ENCODE data around the gene LDLRAD4.

Gene LDLRAD4

DNA sequence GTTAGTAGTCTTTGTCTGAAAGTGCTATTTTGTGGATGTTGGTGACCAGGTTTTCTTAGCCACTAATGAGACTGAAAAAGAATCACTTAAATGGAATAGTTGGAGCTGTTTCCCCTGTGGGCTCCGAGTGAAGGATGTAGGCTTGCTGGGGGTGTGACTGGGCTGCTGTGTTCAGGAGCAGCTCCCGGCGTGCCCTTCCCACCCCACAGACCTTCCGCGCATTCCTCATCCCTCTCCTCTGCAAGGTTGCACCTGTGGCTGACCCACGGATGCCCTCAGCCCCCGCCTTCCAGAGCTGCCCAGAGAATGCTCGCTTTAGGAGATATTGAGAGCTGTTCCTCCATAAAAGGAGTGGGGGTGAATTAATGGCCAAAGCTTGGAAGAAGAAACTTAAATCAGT is 174.3 kb downstream of the LDLRAD4 start:
- no peak overlapping the region for H3K4me3 ChIP-seq (ENCODE audit: low read depth in 1 of 5, low read length in 5 of 5)
- H3K4me1 ChIP-seq (ENCODE audit: control insufficient read depth in 5 of 5, insufficient read depth in 5 of 5, low read length in 5 of 5): peaks cover 3 to 23% (median 21%) of the 10 kb centered on the region in 5 donors
- H3K27ac ChIP-seq (ENCODE audit: low read depth, low read length): no peak overlapping the region
- no peaks in the 10 kb centered on the region for H3K27me3 ChIP-seq (ENCODE audit: control insufficient read depth in 5 of 5, insufficient read depth in 4 of 5, low read length in 5 of 5)
- peaks cover 0 to 10% (median 2%) of the 10 kb centered on the region in 5 donors for H3K36me3 ChIP-seq (ENCODE audit: control insufficient read depth in 5 of 5, insufficient read depth in 5 of 5, low read length in 5 of 5)
- no peak overlapping the region for H3K9ac ChIP-seq (ENCODE audit: low read length in 5 of 5)
- H3K9me3 ChIP-seq (ENCODE audit: control insufficient read depth in 5 of 5, low read length in 5 of 5): no peaks in the 10 kb centered on the region

GRCh38 chr18:13393338-13393737 is 174.8 kb downstream of the LDLRAD4 start:
- H3K27me3 ChIP-seq (ENCODE audit: control insufficient read depth in 5 of 5, insufficient read depth in 4 of 5, low read length in 5 of 5): no peaks in the 10 kb centered on the region
- H3K4me1 ChIP-seq (ENCODE audit: control insufficient read depth in 5 of 5, insufficient read depth in 5 of 5, low read length in 5 of 5): peaks cover 3 to 19% (median 16%) of the 10 kb centered on the region in 5 donors
- H3K36me3 ChIP-seq (ENCODE audit: control insufficient read depth in 5 of 5, insufficient read depth in 5 of 5, low read length in 5 of 5): peaks cover 0 to 10% (median 2%) of the 10 kb centered on the region in 5 donors
- no peak overlapping the region for H3K4me3 ChIP-seq (ENCODE audit: low read depth in 1 of 5, low read length in 5 of 5)
- no peak overlapping the region for H3K9ac ChIP-seq (ENCODE audit: low read length in 5 of 5)
- no peak overlapping the region for H3K27ac ChIP-seq (ENCODE audit: low read depth, low read length)
- no peaks in the 10 kb centered on the region for H3K9me3 ChIP-seq (ENCODE audit: control insufficient read depth in 5 of 5, low read length in 5 of 5)

GRCh38 chr18:13394801-13395200 is 176.2 kb downstream of the LDLRAD4 start:
- Histone ChIP-seq H3K27ac (ENCODE audit: low read depth, low read length) (no peak overlapping the region), H3K36me3 (ENCODE audit: control insufficient read depth in 5 of 5, insufficient read depth in 5 of 5, low read length in 5 of 5) (peaks cover 0 to 8% (median 2%) of the 10 kb centered on the region in 5 donors), H3K4me1 (ENCODE audit: control insufficient read depth in 5 of 5, insufficient read depth in 5 of 5, low read length in 5 of 5) (peaks cover 0 to 6% (median 4%) of the 10 kb centered on the region in 5 donors), H3K27me3 (ENCODE audit: control insufficient read depth in 5 of 5, insufficient read depth in 4 of 5, low read length in 5 of 5) (no peaks in the 10 kb centered on the region), H3K4me3 (ENCODE audit: low read depth in 1 of 5, low read length in 5 of 5) (no peak overlapping the region), H3K9me3 (ENCODE audit: control insufficient read depth in 5 of 5, low read length in 5 of 5) (no peaks in the 10 kb centered on the region), H3K9ac (ENCODE audit: low read length in 5 of 5) (no peak overlapping the region)

GRCh38 chr18:13395577-13395976 is 177.0 kb downstream of the LDLRAD4 start:
- Histone ChIP-seq H3K36me3 (ENCODE audit: control insufficient read depth in 5 of 5, insufficient read depth in 5 of 5, low read length in 5 of 5) (peaks cover 0 to 5% (median 0%) of the 10 kb centered on the region in 5 donors), H3K4me1 (ENCODE audit: control insufficient read depth in 5 of 5, insufficient read depth in 5 of 5, low read length in 5 of 5) (peaks cover 0 to 6% (median 4%) of the 10 kb centered on the region in 5 donors), H3K9me3 (ENCODE audit: control insufficient read depth in 5 of 5, low read length in 5 of 5) (no peaks in the 10 kb centered on the region), H3K9ac (ENCODE audit: low read length in 5 of 5) (no peak overlapping the region), H3K27me3 (ENCODE audit: control insufficient read depth in 5 of 5, insufficient read depth in 4 of 5, low read length in 5 of 5) (no peaks in the 10 kb centered on the region), H3K27ac (ENCODE audit: low read depth, low read length) (no peak overlapping the region), H3K4me3 (ENCODE audit: low read depth in 1 of 5, low read length in 5 of 5) (no peak overlapping the region)

GRCh38 chr18:13397504-13398163 is 179.1 kb downstream of the LDLRAD4 start:
- Histone ChIP-seq H3K9me3 (ENCODE audit: control insufficient read depth in 5 of 5, low read length in 5 of 5) (no peaks in the 10 kb centered on the region), H3K27me3 (ENCODE audit: control insufficient read depth in 5 of 5, insufficient read depth in 4 of 5, low read length in 5 of 5) (no peaks in the 10 kb centered on the region), H3K9ac (ENCODE audit: low read length in 5 of 5) (no peak overlapping the region), H3K27ac (ENCODE audit: low read depth, low read length) (no peak overlapping the region), H3K36me3 (ENCODE audit: control insufficient read depth in 5 of 5, insufficient read depth in 5 of 5, low read length in 5 of 5) (peaks cover 0 to 5% (median 0%) of the 10 kb centered on the region in 5 donors), H3K4me3 (ENCODE audit: low read depth in 1 of 5, low read length in 5 of 5) (no peak overlapping the region), H3K4me1 (ENCODE audit: control insufficient read depth in 5 of 5, insufficient read depth in 5 of 5, low read length in 5 of 5) (peaks cover 0 to 6% (median 4%) of the 10 kb centered on the region in 5 donors)

DNA sequence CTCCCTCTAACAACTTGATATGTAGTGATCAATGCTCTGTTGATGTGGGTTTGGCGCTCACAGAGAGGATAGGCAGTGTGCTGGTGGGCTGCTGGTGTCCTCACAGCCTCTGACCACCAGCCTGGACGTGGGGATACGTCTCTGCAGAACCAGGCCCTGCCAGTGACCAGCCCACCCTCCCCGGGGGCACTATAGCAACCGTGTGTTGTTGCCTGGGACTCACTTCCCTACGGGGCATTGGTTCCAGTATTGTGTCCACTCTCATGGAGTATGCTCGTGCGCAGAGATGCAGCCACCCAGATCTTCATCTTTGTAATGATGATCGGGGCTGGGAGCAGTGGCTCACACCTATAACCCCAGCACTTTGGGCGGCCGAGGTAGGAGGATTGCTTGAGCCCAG is 180.1 kb downstream of the LDLRAD4 start:
- Histone ChIP-seq H3K9me3 (ENCODE audit: control insufficient read depth in 5 of 5, low read length in 5 of 5) (no peaks in the 10 kb centered on the region), H3K36me3 (ENCODE audit: control insufficient read depth in 5 of 5, insufficient read depth in 5 of 5, low read length in 5 of 5) (peaks cover 0 to 5% (median 0%) of the 10 kb centered on the region in 5 donors), H3K4me1 (ENCODE audit: control insufficient read depth in 5 of 5, insufficient read depth in 5 of 5, low read length in 5 of 5) (peaks cover 0 to 6% (median 4%) of the 10 kb centered on the region in 5 donors), H3K9ac (ENCODE audit: low read length in 5 of 5) (no peak overlapping the region), H3K27me3 (ENCODE audit: control insufficient read depth in 5 of 5, insufficient read depth in 4 of 5, low read length in 5 of 5) (no peaks in the 10 kb centered on the region), H3K27ac (ENCODE audit: low read depth, low read length) (no peak overlapping the region), H3K4me3 (ENCODE audit: low read depth in 1 of 5, low read length in 5 of 5) (no peak overlapping the region)

GRCh38 chr18:13399511-13399910 is 181.0 kb downstream of the LDLRAD4 start:
- Histone ChIP-seq H3K36me3 (ENCODE audit: control insufficient read depth in 5 of 5, insufficient read depth in 5 of 5, low read length in 5 of 5) (peaks cover 0 to 8% (median 2%) of the 10 kb centered on the region in 5 donors), H3K9me3 (ENCODE audit: control insufficient read depth in 5 of 5, low read length in 5 of 5) (no peaks in the 10 kb centered on the region), H3K27ac (ENCODE audit: low read depth, low read length) (no peak overlapping the region), H3K4me1 (ENCODE audit: control insufficient read depth in 5 of 5, insufficient read depth in 5 of 5, low read length in 5 of 5) (peaks cover 0 to 6% (median 4%) of the 10 kb centered on the region in 5 donors), H3K9ac (ENCODE audit: low read length in 5 of 5) (no peak overlapping the region), H3K27me3 (ENCODE audit: control insufficient read depth in 5 of 5, insufficient read depth in 4 of 5, low read length in 5 of 5) (no peaks in the 10 kb centered on the region), H3K4me3 (ENCODE audit: low read depth in 1 of 5, low read length in 5 of 5) (no peak overlapping the region)

GRCh38 chr18:13400636-13401315 is 182.2 kb downstream of the LDLRAD4 start:
- Histone ChIP-seq H3K27ac (ENCODE audit: low read depth, low read length) (no peak overlapping the region), H3K9ac (ENCODE audit: low read length in 5 of 5) (no peak overlapping the region), H3K4me1 (ENCODE audit: control insufficient read depth in 5 of 5, insufficient read depth in 5 of 5, low read length in 5 of 5) (peaks cover 0 to under 1% (median 0%) of the 10 kb centered on the region in 5 donors), H3K4me3 (ENCODE audit: low read depth in 1 of 5, low read length in 5 of 5) (no peak overlapping the region), H3K27me3 (ENCODE audit: control insufficient read depth in 5 of 5, insufficient read depth in 4 of 5, low read length in 5 of 5) (no peaks in the 10 kb centered on the region), H3K9me3 (ENCODE audit: control insufficient read depth in 5 of 5, low read length in 5 of 5) (no peaks in the 10 kb centered on the region), H3K36me3 (ENCODE audit: control insufficient read depth in 5 of 5, insufficient read depth in 5 of 5, low read length in 5 of 5) (peaks cover 0 to 8% (median 2%) of the 10 kb centered on the region in 5 donors)

DNA sequence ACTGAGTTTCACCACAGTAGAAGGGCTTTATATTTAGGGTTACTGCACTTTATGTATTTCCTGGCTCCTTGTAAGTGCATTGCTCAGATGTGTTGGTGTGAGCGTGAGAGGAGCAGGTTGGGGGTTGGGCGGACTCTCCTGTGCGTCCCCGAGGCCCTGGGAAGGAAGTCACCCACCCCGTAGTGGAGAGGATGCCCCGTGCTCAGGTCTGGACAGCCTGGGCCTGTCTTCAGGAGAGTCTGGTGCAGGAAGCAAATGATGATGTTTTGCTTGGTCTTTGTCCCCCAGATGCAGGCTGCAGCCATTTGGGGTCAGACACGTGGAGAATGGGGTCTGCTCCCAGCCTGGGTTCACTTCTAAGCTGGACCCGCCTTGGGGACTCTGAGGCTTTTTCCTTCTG is 182.8 kb downstream of the LDLRAD4 start:
- peaks cover 0 to 8% (median 2%) of the 10 kb centered on the region in 5 donors for H3K36me3 ChIP-seq (ENCODE audit: control insufficient read depth in 5 of 5, insufficient read depth in 5 of 5, low read length in 5 of 5)
- no peak overlapping the region for H3K9ac ChIP-seq (ENCODE audit: low read length in 5 of 5)
- H3K27me3 ChIP-seq (ENCODE audit: control insufficient read depth in 5 of 5, insufficient read depth in 4 of 5, low read length in 5 of 5): no peaks in the 10 kb centered on the region
- no peak overlapping the region for H3K27ac ChIP-seq (ENCODE audit: low read depth, low read length)
- H3K9me3 ChIP-seq (ENCODE audit: control insufficient read depth in 5 of 5, low read length in 5 of 5): no peaks in the 10 kb centered on the region
- no peak overlapping the region for H3K4me3 ChIP-seq (ENCODE audit: low read depth in 1 of 5, low read length in 5 of 5)
- H3K4me1 ChIP-seq (ENCODE audit: control insufficient read depth in 5 of 5, insufficient read depth in 5 of 5, low read length in 5 of 5): peaks cover 0 to 7% (median 0%) of the 10 kb centered on the region in 5 donors

GRCh38 chr18:13401826-13402225 is 183.3 kb downstream of the LDLRAD4 start:
- Histone ChIP-seq H3K9me3 (ENCODE audit: control insufficient read depth in 5 of 5, low read length in 5 of 5) (no peaks in the 10 kb centered on the region), H3K9ac (ENCODE audit: low read length in 5 of 5) (no peak overlapping the region), H3K27me3 (ENCODE audit: control insufficient read depth in 5 of 5, insufficient read depth in 4 of 5, low read length in 5 of 5) (no peaks in the 10 kb centered on the region), H3K4me1 (ENCODE audit: control insufficient read depth in 5 of 5, insufficient read depth in 5 of 5, low read length in 5 of 5) (peaks cover 0 to 8% (median 0%) of the 10 kb centered on the region in 5 donors), H3K36me3 (ENCODE audit: control insufficient read depth in 5 of 5, insufficient read depth in 5 of 5, low read length in 5 of 5) (peaks cover 0 to 8% (median under 1%) of the 10 kb centered on the region in 5 donors), H3K27ac (ENCODE audit: low read depth, low read length) (no peak overlapping the region), H3K4me3 (ENCODE audit: low read depth in 1 of 5, low read length in 5 of 5) (no peak overlapping the region)
